Endometrium (tissue), 2 donors: ENCODE results near the gene BLACAT1.
"Not testable (repeated sequence)": the region's sequence is repeated elsewhere in the genome, so short reads cannot be mapped to it uniquely, and the experiment has no call there.

Experiments
- FAIRE-seq: peaks from 2 replicates; lab custom pipeline; 2012; peaks lifted over from hg19 to GRCh38; lab: Jason Lieb, UNC
- donor health status: control.
- donor health status: control.

The BLACAT1 gene

GRCh38 chr1:205484985-205485967 lies 29.4 kb upstream of the BLACAT1 start:
- FAIRE-seq: no peak

GRCh38 chr1:205483372-205483771 lies 27.5 kb upstream of the BLACAT1 start:
- no peak for FAIRE-seq

GRCh38 chr1:205482587-205482986 lies 26.7 kb upstream of the BLACAT1 start:
- FAIRE-seq: not testable (repeated sequence)

GRCh38 chr1:205481629-205482151 lies 25.8 kb upstream of the BLACAT1 start:
- FAIRE-seq: no peak

- no peak for FAIRE-seq
These were observed 25.4 kb upstream of the BLACAT1 start for GRCh38 chr1:205481218-205481617.

- FAIRE-seq: no peak
These were observed 24.6 kb upstream of the BLACAT1 start for GRCh38 chr1:205480349-205480985.

GRCh38 chr1:205478985-205479384 lies 23.1 kb upstream of the BLACAT1 start:
- not testable (repeated sequence) for FAIRE-seq

- FAIRE-seq: no peak
These were observed 22.0 kb upstream of the BLACAT1 start for GRCh38 chr1:205477759-205478247.

- no peak for FAIRE-seq
These were observed 21.4 kb upstream of the BLACAT1 start for GRCh38 chr1:205477121-205477758.

- no peak for FAIRE-seq
These were observed 20.8 kb upstream of the BLACAT1 start for GRCh38 chr1:205476648-205477047.

- FAIRE-seq: no peak
These were observed 20.0 kb upstream of the BLACAT1 start for GRCh38 chr1:205475855-205476254.

GRCh38 chr1:205474571-205474970 lies 18.7 kb upstream of the BLACAT1 start:
- FAIRE-seq: no peak

GRCh38 chr1:205473966-205474365 lies 18.1 kb upstream of the BLACAT1 start:
- FAIRE-seq: no peak

- no peak for FAIRE-seq
These were observed 17.6 kb upstream of the BLACAT1 start for GRCh38 chr1:205473475-205473874.

- no peak for FAIRE-seq
These were observed 17.0 kb upstream of the BLACAT1 start for GRCh38 chr1:205472737-205473441.

- no peak for FAIRE-seq
These were observed 14.3 kb upstream of the BLACAT1 start for GRCh38 chr1:205470131-205470530.

GRCh38 chr1:205466595-205467220 lies 10.9 kb upstream of the BLACAT1 start:
- FAIRE-seq: no peak

- FAIRE-seq: no peak
These were observed 9.5 kb upstream of the BLACAT1 start for GRCh38 chr1:205465392-205465791.

GRCh38 chr1:205458777-205459566 lies 3.1 kb upstream of the BLACAT1 start:
- FAIRE-seq: peak; percentile 23
